Calu3 (cell line): ENCODE results near the gene LAD1. TPM values are rescaled to one million over a fixed set of nuclear protein-coding genes. Genes with fewer than 3 reads are reported as not detected.

ENCODE experiments used
- BruUV-seq: library from RNA; stranded (reverse); fragments of 400-500 nt; replicated peaks from 2 replicates; lab custom pipeline; 2021; lab: Mats Ljungman, UMichigan
- CTCF ChIA-PET: fragments of 300-600 bp; sonication (Branson Sonifier 250); formaldehyde crosslinking; loops from one replicate; lab custom pipeline; 2022; ENCODE audit warnings: antibody characterized with exemption; lab: Charles Lee
- DNase-seq: peaks from one replicate; pipeline ENCODE4 v3.0.0; 2022
- H3K27ac Mint-ChIP-seq: one replicate; pipeline ENCODE4 v1.8.0; 2022; ENCODE audit warnings: mixed read lengths; ENCODE audit not compliant: unreplicated experiment
- H3K27me3 Mint-ChIP-seq: one replicate; pipeline ENCODE4 v1.8.0; 2022; ENCODE audit warnings: mixed read lengths; ENCODE audit not compliant: unreplicated experiment
- H3K36me3 Mint-ChIP-seq: one replicate; pipeline ENCODE4 v1.8.0; 2022; ENCODE audit warnings: mild to moderate bottlenecking, moderate library complexity, mixed read lengths; ENCODE audit not compliant: insufficient read depth, unreplicated experiment
- H3K4me1 Mint-ChIP-seq: one replicate; pipeline ENCODE4 v1.8.0; 2022; ENCODE audit warnings: mild to moderate bottlenecking, low read depth, mixed read lengths; ENCODE audit not compliant: unreplicated experiment
- H3K4me3 Mint-ChIP-seq: one replicate; pipeline ENCODE4 v1.8.0; 2022; ENCODE audit warnings: mild to moderate bottlenecking, low read depth, moderate library complexity, mixed read lengths; ENCODE audit not compliant: unreplicated experiment
- H3K9me3 Mint-ChIP-seq: one replicate; pipeline ENCODE4 v1.8.0; 2022; ENCODE audit warnings: low read depth, mixed read lengths; ENCODE audit not compliant: unreplicated experiment
- CTCF ChIP-seq: fragments of 200-600 bp; IDR thresholded peaks from one replicate; pipeline ENCODE4 v1.8.0; 2022; ENCODE audit warnings: antibody characterized with exemption; ENCODE audit not compliant: unreplicated experiment
- intact Hi-C: fragments of 100-400 bp; cut with micrococcal nuclease; formaldehyde crosslinking; loops from one replicate; pipeline ENCODE4 v1.10.0; 2022; ENCODE audit not compliant: unreplicated experiment
- total RNA-seq: library from RNA; stranded (reverse); gene quantifications from 2 replicates; pipeline ENCODE4 v1.2.3, GENCODE V29; 2022

The LAD1 gene
- total RNA-seq, 1 experiment from 2014 or later = 209 TPM

- no peak overlapping the region for H3K27ac Mint-ChIP-seq
- CTCF ChIA-PET = no interaction called here
- H3K4me3 Mint-ChIP-seq = no peak overlapping the region
- no TSS peak for BruUV-seq
- H3K36me3 Mint-ChIP-seq = no peaks in the 10 kb centered on the region
- TF ChIP-seq CTCF = no peak
- no peaks in the 10 kb centered on the region for H3K9me3 Mint-ChIP-seq
- intact Hi-C loops = no loop called here
- no peak for DNase-seq
- H3K4me1 Mint-ChIP-seq = no peaks in the 10 kb centered on the region
- peaks cover 51% of the 10 kb centered on the region for H3K27me3 Mint-ChIP-seq
Observed at GRCh38 chr1:201332616-201333335, 66.3 kb downstream of the LAD1 start.

- H3K4me1 Mint-ChIP-seq = no peaks in the 10 kb centered on the region
- CTCF ChIA-PET = no interaction called here
- H3K4me3 Mint-ChIP-seq = no peak overlapping the region
Observed at GRCh38 chr1:201332021-201332420, 67.1 kb downstream of the LAD1 start.

GRCh38 chr1:201331166-201331565 lies 68.0 kb downstream of the LAD1 start:
- intact Hi-C loops = no loop called here
- no peaks in the 10 kb centered on the region for H3K9me3 Mint-ChIP-seq
- no peak for DNase-seq
- H3K4me1 Mint-ChIP-seq = no peaks in the 10 kb centered on the region
- H3K4me3 Mint-ChIP-seq = no peak overlapping the region
- peaks cover 56% of the 10 kb centered on the region for H3K27me3 Mint-ChIP-seq
- H3K36me3 Mint-ChIP-seq = no peaks in the 10 kb centered on the region
- CTCF ChIA-PET = no interaction called here
- BruUV-seq = no TSS peak
- no peak for TF ChIP-seq CTCF
- H3K27ac Mint-ChIP-seq = no peak overlapping the region

More at GRCh38 chr1:201332021-201332420, 67.1 kb downstream of the LAD1 start:
- Mint-ChIP-seq H3K27me3 (peaks cover 56% of the 10 kb centered on the region), H3K27ac (no peak overlapping the region), H3K9me3 (no peaks in the 10 kb centered on the region), H3K36me3 (no peaks in the 10 kb centered on the region)
- TF ChIP-seq CTCF = no peak
- no TSS peak for BruUV-seq
- DNase-seq = no peak
- intact Hi-C loops = no loop called here

Other genes starting within 250 kb of the LAD1 start
- gene TMEM9, start 244.8 kb downstream of the LAD1 start, total RNA-seq = 84.0 and 99.5 TPM in 2 replicates
- gene IGFN1, start 208.5 kb downstream of the LAD1 start, total RNA-seq = not detected in 2 replicates
- 0.09 and 0.17 TPM in 2 replicates for gene PKP1, start 115.8 kb downstream of the LAD1 start, total RNA-seq
- gene TNNT2, start 21.6 kb downstream of the LAD1 start, total RNA-seq = 1.4 and 2.2 TPM in 2 replicates
- not detected in 2 replicates for gene TNNI1, start 22.4 kb upstream of the LAD1 start, total RNA-seq
- gene PHLDA3, start 69.9 kb upstream of the LAD1 start, total RNA-seq = 31.1 and 36.7 TPM in 2 replicates
- gene CSRP1, start 107.8 kb upstream of the LAD1 start, total RNA-seq = 69.9 and 73.5 TPM in 2 replicates
- gene NAV1, start 139.8 kb upstream of the LAD1 start, total RNA-seq = 13.1 and 24.8 TPM in 2 replicates